ENCODE data around the gene ST3GAL4. TPM values are rescaled to one million over a fixed set of nuclear protein-coding genes. Genes with fewer than 3 reads are reported as not detected.
"Not testable (repeated sequence)": the region's sequence is repeated elsewhere in the genome, so short reads cannot be mapped to it uniquely, and the experiment has no call there.

Gene ST3GAL4
- total and polyA plus RNA-seq, 9 donors: 25.2 to 34.4 (median 28.8) TPM

DNA sequence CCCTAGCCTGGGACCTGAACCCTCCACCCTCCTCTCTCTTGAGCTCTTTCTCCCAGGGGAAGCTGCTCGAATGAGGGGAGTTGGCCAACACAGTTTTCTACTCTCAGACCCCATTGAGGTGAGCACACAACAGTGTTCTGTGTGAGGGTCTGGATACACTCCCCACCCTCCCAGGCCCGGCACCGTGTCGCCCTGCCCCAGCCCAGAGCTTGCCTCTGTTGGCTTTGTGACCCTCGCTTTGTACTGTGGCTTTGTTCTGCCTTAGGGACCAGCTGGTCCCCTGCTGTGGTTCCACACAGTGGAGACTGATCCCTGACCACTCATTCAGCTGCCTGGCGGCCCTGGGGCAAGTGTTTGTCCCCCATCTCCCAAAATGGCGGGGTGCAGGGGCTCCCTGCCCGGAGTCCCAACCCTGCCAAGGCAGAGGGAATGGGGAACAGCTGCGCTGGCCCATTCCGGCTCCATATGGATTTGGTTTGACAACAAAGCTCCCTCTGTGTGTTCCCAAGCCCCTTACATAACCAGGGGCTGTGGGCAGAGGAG lies 8.3 kb downstream of the ST3GAL4 start:
- Histone ChIP-seq H3K4me3 (ENCODE audit: low read length) (no peak overlapping the region), H3K27ac (ENCODE audit: low read length) (peak overlapping the region; percentile 67), H3K9me3 (replicated peaks; ENCODE audit: control insufficient read depth, low read depth, low read length) (no peaks in the 10 kb centered on the region), H3K36me3 (ENCODE audit: control insufficient read depth, insufficient read depth, low read length) (peaks cover 5% of the 10 kb centered on the region), H3K4me1 (ENCODE audit: control insufficient read depth, insufficient read depth, low read length) (peaks cover 56% of the 10 kb centered on the region), H3K27me3 (ENCODE audit: control insufficient read depth, insufficient read depth, low read length) (no peaks in the 10 kb centered on the region)
- WGBS (ENCODE audit: insufficient coverage): 84% methylated on average over 5 of the region's 10 CpGs
- DNase-seq: peak; percentile 69

- H3K9me3 ChIP-seq (replicated peaks; ENCODE audit: control insufficient read depth, low read depth, low read length); H3K27ac ChIP-seq (ENCODE audit: low read length); H3K4me3 ChIP-seq (ENCODE audit: low read length); H3K36me3 ChIP-seq (ENCODE audit: control insufficient read depth, insufficient read depth, low read length); DNase-seq; H3K27me3 ChIP-seq (ENCODE audit: control insufficient read depth, insufficient read depth, low read length): not testable (repeated sequence)
- no CpG with 5 or more reads among the region's 9 CpGs for whole genome bisulfite sequencing (ENCODE audit: insufficient coverage)
- peaks cover 46% of the 10 kb centered on the region for H3K4me1 ChIP-seq (ENCODE audit: control insufficient read depth, insufficient read depth, low read length)
Measured at GRCh38 chr11:126364735-126365134, 9.2 kb downstream of the ST3GAL4 start.

GRCh38 chr11:126365508-126365907 lies 10.0 kb downstream of the ST3GAL4 start:
- WGBS (ENCODE audit: insufficient coverage): no CpG with 5 or more reads among the region's 5 CpGs
- peaks cover 41% of the 10 kb centered on the region for H3K4me1 ChIP-seq (ENCODE audit: control insufficient read depth, insufficient read depth, low read length)
- not testable (repeated sequence) for H3K27me3 ChIP-seq (ENCODE audit: control insufficient read depth, insufficient read depth, low read length); H3K4me3 ChIP-seq (ENCODE audit: low read length); H3K36me3 ChIP-seq (ENCODE audit: control insufficient read depth, insufficient read depth, low read length); H3K9me3 ChIP-seq (replicated peaks; ENCODE audit: control insufficient read depth, low read depth, low read length); H3K27ac ChIP-seq (ENCODE audit: low read length); DNase-seq

DNA sequence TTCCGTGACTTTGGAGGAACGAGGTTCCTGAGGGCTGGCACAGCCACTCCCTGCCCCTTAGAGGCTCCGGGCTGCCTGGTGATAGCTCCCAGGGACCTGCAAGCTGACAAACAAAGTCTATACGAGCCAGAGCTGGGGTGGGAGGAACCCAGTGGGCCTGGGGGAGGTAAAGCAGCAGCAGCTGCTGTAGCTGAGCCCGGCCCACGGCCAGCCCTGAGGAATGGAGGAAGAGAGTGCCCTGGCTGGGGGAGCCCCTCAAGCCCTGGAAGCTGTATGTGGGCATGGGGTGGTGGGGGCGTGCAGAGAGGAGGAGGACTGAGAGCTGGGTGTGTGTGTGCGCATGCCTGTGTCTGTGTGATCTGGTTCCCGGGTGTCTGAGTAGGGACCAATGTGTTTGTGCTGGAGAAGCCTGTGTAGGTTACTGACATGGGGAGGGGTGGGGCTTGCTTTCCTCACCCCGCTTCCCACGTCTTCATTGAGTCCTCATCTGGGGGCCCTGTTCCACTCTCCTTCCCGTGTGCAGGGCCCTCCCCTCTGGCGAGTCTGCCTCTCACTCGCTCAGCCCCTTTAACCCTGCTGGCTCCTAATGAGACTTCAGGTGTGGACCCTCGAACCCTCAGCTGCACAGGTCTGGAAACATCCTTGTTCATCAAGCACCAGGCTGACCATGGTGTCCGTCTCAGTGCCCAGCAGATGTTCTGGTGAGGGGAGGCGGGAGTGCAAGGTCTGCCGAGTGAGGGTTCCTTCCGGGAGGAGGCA lies 10.8 kb downstream of the ST3GAL4 start:
- peaks cover 41% of the 10 kb centered on the region for H3K4me1 ChIP-seq (ENCODE audit: control insufficient read depth, insufficient read depth, low read length)
- no peaks in the 10 kb centered on the region for H3K9me3 ChIP-seq (replicated peaks; ENCODE audit: control insufficient read depth, low read depth, low read length)
- no peaks in the 10 kb centered on the region for H3K27me3 ChIP-seq (ENCODE audit: control insufficient read depth, insufficient read depth, low read length)
- H3K4me3 ChIP-seq (ENCODE audit: low read length): no peak overlapping the region
- 24% methylated on average over 9 of the region's 19 CpGs for WGBS (ENCODE audit: insufficient coverage)
- peaks cover 5% of the 10 kb centered on the region for H3K36me3 ChIP-seq (ENCODE audit: control insufficient read depth, insufficient read depth, low read length)
- peak; percentile 68 for DNase-seq
- H3K27ac ChIP-seq (ENCODE audit: low read length): peak overlapping the region; percentile 20

GRCh38 chr11:126366823-126367654 lies 11.6 kb downstream of the ST3GAL4 start:
- H3K4me3 ChIP-seq (ENCODE audit: low read length); DNase-seq: not testable (repeated sequence)

DNA sequence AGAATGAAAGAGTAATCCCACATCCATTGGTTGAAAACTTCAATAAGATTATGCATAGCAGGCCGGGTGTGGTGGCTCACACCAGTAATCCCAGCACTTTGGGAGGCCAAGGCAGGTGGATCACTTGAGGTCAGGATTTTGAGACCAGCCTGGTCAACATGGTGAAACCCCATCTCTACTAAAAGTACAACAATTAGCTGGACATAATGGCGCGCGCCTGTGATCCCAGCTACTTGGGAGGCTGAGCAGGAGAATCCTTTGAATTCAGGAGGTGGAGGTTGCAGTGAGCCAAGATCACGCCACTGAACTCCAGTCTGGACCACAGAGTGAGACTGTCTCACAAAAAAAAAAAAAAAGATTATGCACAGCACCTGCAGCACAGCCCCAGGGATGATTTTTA lies 12.3 kb downstream of the ST3GAL4 start:
- WGBS (ENCODE audit: insufficient coverage): 60% methylated on average over 1 of the region's 5 CpGs
- not testable (repeated sequence) for H3K9me3 ChIP-seq (replicated peaks; ENCODE audit: control insufficient read depth, low read depth, low read length)

More at GRCh38 chr11:126366823-126367654, 11.6 kb downstream of the ST3GAL4 start:
- H3K9me3 ChIP-seq (replicated peaks; ENCODE audit: control insufficient read depth, low read depth, low read length); H3K27ac ChIP-seq (ENCODE audit: low read length); H3K27me3 ChIP-seq (ENCODE audit: control insufficient read depth, insufficient read depth, low read length); H3K36me3 ChIP-seq (ENCODE audit: control insufficient read depth, insufficient read depth, low read length): not testable (repeated sequence)
- H3K4me1 ChIP-seq (ENCODE audit: control insufficient read depth, insufficient read depth, low read length): peaks cover 41% of the 10 kb centered on the region
- WGBS (ENCODE audit: insufficient coverage): 72% methylated on average over 10 of the region's 14 CpGs

GRCh38 chr11:126368336-126369119 lies 13.0 kb downstream of the ST3GAL4 start:
- H3K36me3 ChIP-seq (ENCODE audit: control insufficient read depth, insufficient read depth, low read length); H3K27me3 ChIP-seq (ENCODE audit: control insufficient read depth, insufficient read depth, low read length); H3K27ac ChIP-seq (ENCODE audit: low read length); H3K4me3 ChIP-seq (ENCODE audit: low read length); DNase-seq; H3K9me3 ChIP-seq (replicated peaks; ENCODE audit: control insufficient read depth, low read depth, low read length): not testable (repeated sequence)
- WGBS (ENCODE audit: insufficient coverage): 48% methylated on average over 6 of the region's 11 CpGs
- H3K4me1 ChIP-seq (ENCODE audit: control insufficient read depth, insufficient read depth, low read length): peaks cover 33% of the 10 kb centered on the region

More for the DNA sequence above, 12.3 kb downstream of the ST3GAL4 start:
- not testable (repeated sequence) for H3K4me3 ChIP-seq (ENCODE audit: low read length); H3K36me3 ChIP-seq (ENCODE audit: control insufficient read depth, insufficient read depth, low read length); H3K27ac ChIP-seq (ENCODE audit: low read length); DNase-seq; H3K27me3 ChIP-seq (ENCODE audit: control insufficient read depth, insufficient read depth, low read length)
- peaks cover 36% of the 10 kb centered on the region for H3K4me1 ChIP-seq (ENCODE audit: control insufficient read depth, insufficient read depth, low read length)

- H3K4me1 ChIP-seq (ENCODE audit: control insufficient read depth, insufficient read depth, low read length): peaks cover 31% of the 10 kb centered on the region
- WGBS (ENCODE audit: insufficient coverage): no CpG with 5 or more reads among the region's 3 CpGs
Measured at GRCh38 chr11:126370016-126370415, 14.5 kb downstream of the ST3GAL4 start.

DNA sequence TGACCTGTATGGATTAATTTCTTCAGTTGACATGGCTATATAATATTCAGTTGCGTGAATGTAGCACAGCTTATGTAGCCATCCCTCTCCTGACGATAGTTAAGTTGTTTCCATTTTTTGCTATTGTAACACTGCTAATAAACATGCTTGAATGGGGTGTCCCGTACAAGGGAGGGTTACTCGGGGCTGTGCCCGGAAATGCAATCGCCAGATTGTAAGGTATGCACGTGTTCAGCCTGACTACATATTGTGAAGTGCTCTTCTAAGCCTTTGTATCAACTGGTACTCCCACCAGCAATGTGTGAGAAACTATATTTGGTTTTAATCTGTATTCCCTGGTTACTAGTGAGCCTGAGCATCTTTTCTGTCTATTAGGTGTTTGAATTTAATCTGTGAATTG lies 16.1 kb downstream of the ST3GAL4 start:
- DNase-seq: no peak
- Histone ChIP-seq H3K9me3 (replicated peaks; ENCODE audit: control insufficient read depth, low read depth, low read length) (no peaks in the 10 kb centered on the region), H3K4me1 (ENCODE audit: control insufficient read depth, insufficient read depth, low read length) (peaks cover 22% of the 10 kb centered on the region), H3K36me3 (ENCODE audit: control insufficient read depth, insufficient read depth, low read length) (no peaks in the 10 kb centered on the region), H3K4me3 (ENCODE audit: low read length) (no peak overlapping the region), H3K27ac (ENCODE audit: low read length) (no peak overlapping the region), H3K27me3 (ENCODE audit: control insufficient read depth, insufficient read depth, low read length) (no peaks in the 10 kb centered on the region)
- WGBS (ENCODE audit: insufficient coverage): 96% methylated on average over 4 of the region's 7 CpGs

More at GRCh38 chr11:126370016-126370415, 14.5 kb downstream of the ST3GAL4 start:
- Histone ChIP-seq H3K27me3 (ENCODE audit: control insufficient read depth, insufficient read depth, low read length) (no peaks in the 10 kb centered on the region), H3K4me3 (ENCODE audit: low read length) (no peak overlapping the region), H3K27ac (ENCODE audit: low read length) (no peak overlapping the region), H3K36me3 (ENCODE audit: control insufficient read depth, insufficient read depth, low read length) (no peaks in the 10 kb centered on the region), H3K9me3 (replicated peaks; ENCODE audit: control insufficient read depth, low read depth, low read length) (no peaks in the 10 kb centered on the region)
- DNase-seq: no peak
